K562 (cell line): Measurements from ENCODE around the gene POM121C. TPM values are rescaled to one million over a fixed set of nuclear protein-coding genes. Genes with fewer than 3 reads are reported as not detected.
"Not testable (repeated sequence)": the region's sequence is repeated elsewhere in the genome, so short reads cannot be mapped to it uniquely, and the experiment has no call there.

Experiments used
- ATAC-seq: fragments of 200-7000 bp; cut with Tn5 transposase; 3 replicates; pipeline ENCODE4 v1.9.1; 2020; ENCODE audit warnings: moderate library complexity
- BruUV-seq: library from RNA; stranded (reverse); fragments of 400-500 nt; replicated peaks from 2 replicates; lab custom pipeline; 2021; lab: Mats Ljungman, UMichigan
- CTCF ChIA-PET: fragments of 300-600 bp; formaldehyde crosslinking; extraction: SDS; loops from one replicate; lab custom pipeline; 2021; ENCODE audit warnings: low intra/inter-chr PET ratio; lab: Yijun Ruan, JAX
- POLR2A ChIA-PET: fragments of 300-600, 350-650 bp; sonication (Branson Sonifier 250); formaldehyde crosslinking; extraction: SDS; loops from one replicate; lab custom pipeline; 2021; ENCODE audit warnings: antibody characterized with exemption, inconsistent platforms; lab: Yijun Ruan, JAX
- DNase-seq, 4 experiments: peaks; one replicate each; pipeline versions ENCODE4 v3.0.0 to v3.0.0-alpha.2; 2011 to 2018; ENCODE audit warnings: low spot score in 3 of 4, mixed read lengths in 3 of 4; ENCODE audit errors: extremely low read depth in 1 of 4
- FAIRE-seq: peaks from 2 replicates; lab custom pipeline; 2011; peaks lifted over from hg19 to GRCh38; lab: Jason Lieb, UNC
- H2AFZ ChIP-seq: 2 replicates; pipeline ENCODE4 v1.6.0; 2011; ENCODE audit warnings: low read depth, low read length, control low read depth, inconsistent platforms
- H3K27ac ChIP-seq: fragments of 200-600 bp; 3 replicates; pipeline ENCODE4 v1.8.0; 2011; ENCODE audit warnings: low read depth, mild to moderate bottlenecking, control low read depth, inconsistent platforms, low read length, moderate library complexity, mixed read lengths; ENCODE audit errors: extremely low read depth
- H3K27me3 ChIP-seq, 2 experiments: fragments of 300-600 bp in 1 of 2; 2 replicates in 1 of 2; 3 replicates in 1 of 2; pipeline versions ENCODE4 v1.6.0 to v1.8.0; 2011; ENCODE audit warnings: inconsistent platforms in 2 of 2, low read length in 2 of 2, mild to moderate bottlenecking in 1 of 2, mixed read lengths in 1 of 2, moderate library complexity in 1 of 2; ENCODE audit not compliant: control insufficient read depth in 2 of 2, insufficient read depth in 2 of 2
- H3K36me3 ChIP-seq: fragments of 300-600 bp; 3 replicates; pipeline ENCODE4 v1.8.0; 2011; ENCODE audit warnings: mild to moderate bottlenecking, low read length, inconsistent platforms; ENCODE audit not compliant: control insufficient read depth, insufficient read depth
- H3K4me1 ChIP-seq, 2 experiments: fragments of 200-600 bp in 1 of 2; replicated peaks in 1 of 2; 2 replicates in 1 of 2; 3 replicates in 1 of 2; pipeline versions ENCODE4 v1.5.1 to v1.8.0; 2011; ENCODE audit warnings: inconsistent platforms in 2 of 2, low read length in 2 of 2, mild to moderate bottlenecking in 1 of 2, mixed read lengths in 1 of 2, moderate library complexity in 1 of 2; ENCODE audit not compliant: control insufficient read depth in 2 of 2, insufficient read depth in 2 of 2
- H3K4me2 ChIP-seq: 2 replicates; pipeline ENCODE4 v1.6.1; 2011; ENCODE audit warnings: low read length, control low read depth, inconsistent platforms, mixed read lengths; ENCODE audit not compliant: insufficient read depth
- H3K4me3 ChIP-seq: fragments of 200-600 bp; sonication (generic), shearing (Covaris generic); 2 replicates; pipeline ENCODE4 v1.5.1; 2016; ENCODE audit warnings: control low read depth, inconsistent platforms
- H3K79me2 ChIP-seq: fragments of 200-600 bp; 3 replicates; pipeline ENCODE4 v1.8.0; 2011; ENCODE audit warnings: low read length, inconsistent platforms; ENCODE audit not compliant: control insufficient read depth, insufficient read depth
- H3K9ac ChIP-seq, 2 experiments: 2 replicates each; pipeline versions ENCODE4 v1.6.0 to v1.6.1; 2011; ENCODE audit warnings: low read depth in 2 of 2, low read length in 2 of 2, control low read depth in 1 of 2, inconsistent platforms in 1 of 2, mild to moderate bottlenecking in 1 of 2, mixed read lengths in 1 of 2; ENCODE audit not compliant: insufficient read depth in 1 of 2
- H3K9me1 ChIP-seq: one replicate; pipeline ENCODE4 v1.6.0; 2011; ENCODE audit warnings: inconsistent platforms, mild to moderate bottlenecking, low read length, moderate library complexity; ENCODE audit not compliant: control insufficient read depth, insufficient read depth
- H3K9me3 ChIP-seq: replicated peaks from 2 replicates; pipeline ENCODE4 v1.5.1; 2011; ENCODE audit warnings: low read depth, low read length, inconsistent platforms; ENCODE audit not compliant: control insufficient read depth, insufficient read depth
- H4K20me1 ChIP-seq: replicated peaks from 2 replicates; pipeline ENCODE4 v1.6.1; 2011; ENCODE audit warnings: low read length, inconsistent platforms, mixed read lengths; ENCODE audit not compliant: control insufficient read depth, insufficient read depth
- POLR2G ChIP-seq: fragments of 200-400 bp; formaldehyde crosslinking; IDR thresholded peaks from 2 replicates; pipeline ENCODE4 v1.6.1; 2017; ENCODE audit warnings: low read depth, mild to moderate bottlenecking, antibody characterized with exemption, low read length, moderate library complexity
- RBFOX2 ChIP-seq: fragments of 200-400 bp; formaldehyde crosslinking; IDR thresholded peaks from 2 replicates; pipeline ENCODE4 v1.6.1; 2017; ENCODE audit warnings: low read depth, mild to moderate bottlenecking, low read length, moderate library complexity
- RBM22 ChIP-seq: fragments of 200-400 bp; formaldehyde crosslinking; IDR thresholded peaks from 2 replicates; pipeline ENCODE4 v1.6.1; 2018; ENCODE audit warnings: low read length, low read depth; ENCODE audit not compliant: poor library complexity, severe bottlenecking
- WGBS: fragments of 100-300 bp; shearing (Covaris generic); methylation state at CpG from one replicate; pipeline ENCODE4 v1.1.6; 2016; ENCODE audit warnings: low coverage, mixed read lengths; ENCODE audit not compliant: insufficient coverage; ENCODE audit errors: missing lambda C conversion rate; 5-methylcytosine and 5-hydroxymethylcytosine counted together
- in situ Hi-C: fragments of 300-500 bp; cut with MboI; formaldehyde crosslinking; loops from 4 replicates; pipeline ENCODE4 v1.15.0; 2018; ENCODE audit warnings: inconsistent platforms, mixed read lengths
- intact Hi-C: fragments of 100-400 bp; cut with micrococcal nuclease; formaldehyde crosslinking; loops from 2 replicates; pipeline ENCODE4 v1.14.2; 2022
- polyA plus RNA-seq, 8 experiments: library from polyadenylated mRNA; depleted of rRNA in 4 of 8; stranded (reverse) in 5 of 8; unstranded in 3 of 8; fragments of >200 nt; fragmentation: Nextera tagmentation in 2 of 8; fragmentation: Illumina TruSeq in 1 of 8; extraction: Ambion mirVana in 2 of 8; extraction: Trizol in 1 of 8; gene quantifications; 2 replicates each; pipeline versions ENCODE4 v1.2.1 to v1.2.3, GENCODE V29; 2011 to 2014; ENCODE audit warnings: inconsistent platforms in 1 of 8, missing spikeins in 1 of 8
- total RNA-seq, 7 experiments: library from RNA; depleted of rRNA in 6 of 7; stranded (reverse); fragments of >200 nt in 6 of 7; fragmentation: Illumina TruSeq in 2 of 7; extraction: Trizol in 2 of 7; gene quantifications; 2 replicates each; pipeline versions ENCODE4 v1.2.1 to v1.2.3, GENCODE V29; 2011 to 2021; ENCODE audit warnings: low replicate concordance in 1 of 7

The POM121C gene
- total and polyA plus RNA-seq, 9 of the 15 experiments (the other 6 are each of a cell fraction or from before 2014, with no cell fraction given) = 7.1 to 119 (median 21.4) TPM

GRCh38 chr7:75419693-75420092 lies 66.4 kb downstream of the POM121C start:
- H2AFZ ChIP-seq, H3K9me3 ChIP-seq, CTCF ChIA-PET, ATAC-seq, H4K20me1 ChIP-seq, H3K27ac ChIP-seq, H3K9me1 ChIP-seq, DNase-seq, FAIRE-seq, H3K4me1 ChIP-seq, in situ Hi-C loops, H3K27me3 ChIP-seq, H3K4me3 ChIP-seq, H3K79me2 ChIP-seq, H3K9ac ChIP-seq, POLR2A ChIA-PET, intact Hi-C loops, H3K4me2 ChIP-seq, BruUV-seq: not testable (repeated sequence)
- H3K36me3 ChIP-seq = peaks cover 51% of the 10 kb centered on the region; the same call in 1 of the 3 replicates
- TF ChIP-seq POLR2G (peak; percentile 71), RBM22 (peak; percentile 75), RBFOX2 (peak; percentile 54; the same call in 1 of the 2 replicates)
- 85% methylated on average over 4 of the region's 13 CpGs for WGBS

- BruUV-seq, H3K4me1 ChIP-seq, H2AFZ ChIP-seq, H3K4me2 ChIP-seq, H3K4me3 ChIP-seq, H4K20me1 ChIP-seq, ATAC-seq, H3K27me3 ChIP-seq, FAIRE-seq, POLR2A ChIA-PET, H3K9me1 ChIP-seq, in situ Hi-C loops, intact Hi-C loops, CTCF ChIA-PET, H3K27ac ChIP-seq, H3K9me3 ChIP-seq, DNase-seq, H3K79me2 ChIP-seq, H3K9ac ChIP-seq: not testable (repeated sequence)
- 88% methylated on average over 12 of the region's 13 CpGs for WGBS
- H3K36me3 ChIP-seq = peaks cover 48% of the 10 kb centered on the region; the same call in 1 of the 3 replicates
- TF ChIP-seq POLR2G = peak; percentile 72
- peak; percentile 18 for TF ChIP-seq RBFOX2
- peak; percentile 35 for TF ChIP-seq RBM22
Measured at GRCh38 chr7:75419210-75419609, 66.9 kb downstream of the POM121C start.
